ENCODE data around the gene SLC2A10. TPM values are rescaled to one million over a fixed set of nuclear protein-coding genes. Genes with fewer than 3 reads are reported as not detected.

Gene SLC2A10
- total and polyA plus RNA-seq, 2 donors (not counting 3 experiments of a cell fraction or from before 2014, with no cell fraction given), result 11.2 to 13.6 TPM

GRCh38 chr20:46721476-46721875 lies 12.0 kb downstream of the SLC2A10 start:
- BruUV-seq (replicated peaks), result no TSS peak
- Histone ChIP-seq H3K79me2 (ENCODE audit: control insufficient read depth, insufficient read depth, low read length) (no peaks in the 10 kb centered on the region), H3K36me3 (ENCODE audit: control insufficient read depth in 2 of 2, extremely low read depth in 1 of 2, insufficient read depth in 2 of 2, low read length in 2 of 2) (peaks cover 0 to 1% of the 10 kb centered on the region in 2 experiments), H2AFZ (ENCODE audit: low read depth, low read length) (no peak overlapping the region), H3K9me1 (replicated peaks; ENCODE audit: control insufficient read depth, extremely low read depth, insufficient read depth, low read length) (no peaks in the 10 kb centered on the region), H3K9me3 (replicated peaks; ENCODE audit: control insufficient read depth, insufficient read depth, low read length) (no peaks in the 10 kb centered on the region), H3K4me2 (ENCODE audit: insufficient read depth, low read length) (no peak overlapping the region), H3K27ac (ENCODE audit: insufficient read depth, low read depth, low read length) (no peak overlapping the region), H3K27me3 (ENCODE audit: control insufficient read depth in 2 of 2, insufficient read depth in 2 of 2, low read length in 2 of 2) (no peaks in the 10 kb centered on the region), H3K9ac (replicated peaks; ENCODE audit: extremely low read depth, insufficient read depth, low read length) (no peak overlapping the region), H4K20me1 (replicated peaks; ENCODE audit: control insufficient read depth, extremely low read depth, insufficient read depth, low read length) (no peaks in the 10 kb centered on the region), H3K4me1 (ENCODE audit: control insufficient read depth, extremely low read depth, insufficient read depth, low read length) (no peaks in the 10 kb centered on the region), H3K4me3 (replicated peaks in 1 of 3; ENCODE audit: insufficient read depth in 1 of 3, low read depth in 1 of 3, low read length in 3 of 3) (no peak overlapping the region)
- POLR2A ChIA-PET, result no interaction called here
- FAIRE-seq, result no peak
- DNase-seq (ENCODE audit: low read depth, low spot score), result no peak
- CTCF ChIA-PET, result no interaction called here
- TF ChIP-seq MYC (IDR thresholded peaks at IDR 0.05; ENCODE audit: low read depth, low read length) (no peak), JUN (IDR thresholded peaks at IDR 0.05; ENCODE audit: borderline replicate concordance, insufficient read depth, insufficient read length, low read depth) (no peak), MAX (IDR thresholded peaks at IDR 0.05; ENCODE audit: insufficient read depth, insufficient read length) (no peak), CTCF (IDR thresholded peaks at IDR 0.05; ENCODE audit: extremely low read depth in 1 of 2, insufficient read depth in 1 of 2, low read depth in 1 of 2, low read length in 2 of 2) (no peak)
- intact Hi-C loops (cut with micrococcal nuclease) (no loop called here), dilution Hi-C loops (cut with MboI; ENCODE audit: extremely low pct_ligation_motif_present, low sequenced_read_pairs) (no loop called here)

- ChIA-PET CTCF (no interaction called here), POLR2A (no interaction called here)
- Histone ChIP-seq H3K9ac (replicated peaks; ENCODE audit: extremely low read depth, insufficient read depth, low read length) (no peak overlapping the region), H3K27ac (ENCODE audit: insufficient read depth, low read depth, low read length) (no peak overlapping the region), H3K36me3 (ENCODE audit: control insufficient read depth in 2 of 2, extremely low read depth in 1 of 2, insufficient read depth in 2 of 2, low read length in 2 of 2) (peaks cover 0 to 1% of the 10 kb centered on the region in 2 experiments), H3K4me3 (replicated peaks in 1 of 3; ENCODE audit: insufficient read depth in 1 of 3, low read depth in 1 of 3, low read length in 3 of 3) (no peak overlapping the region), H2AFZ (ENCODE audit: low read depth, low read length) (no peak overlapping the region), H3K9me3 (replicated peaks; ENCODE audit: control insufficient read depth, insufficient read depth, low read length) (no peaks in the 10 kb centered on the region), H3K27me3 (ENCODE audit: control insufficient read depth in 2 of 2, insufficient read depth in 2 of 2, low read length in 2 of 2) (no peaks in the 10 kb centered on the region), H3K79me2 (ENCODE audit: control insufficient read depth, insufficient read depth, low read length) (no peaks in the 10 kb centered on the region), H4K20me1 (replicated peaks; ENCODE audit: control insufficient read depth, extremely low read depth, insufficient read depth, low read length) (no peaks in the 10 kb centered on the region), H3K9me1 (replicated peaks; ENCODE audit: control insufficient read depth, extremely low read depth, insufficient read depth, low read length) (no peaks in the 10 kb centered on the region), H3K4me2 (ENCODE audit: insufficient read depth, low read length) (no peak overlapping the region), H3K4me1 (ENCODE audit: control insufficient read depth, extremely low read depth, insufficient read depth, low read length) (no peaks in the 10 kb centered on the region)
- intact Hi-C loops (cut with micrococcal nuclease), result no loop called here
- FAIRE-seq, result no peak
- no peak for DNase-seq (ENCODE audit: low read depth, low spot score)
- TF ChIP-seq CTCF (IDR thresholded peaks at IDR 0.05; ENCODE audit: extremely low read depth in 1 of 2, insufficient read depth in 1 of 2, low read depth in 1 of 2, low read length in 2 of 2) (no peak), MYC (IDR thresholded peaks at IDR 0.05; ENCODE audit: low read depth, low read length) (no peak), EZH2 (IDR thresholded peaks at IDR 0.05; ENCODE audit: borderline replicate concordance, low read depth, low read length, severe bottlenecking) (no peak), FOS (IDR thresholded peaks at IDR 0.05; ENCODE audit: borderline replicate concordance, insufficient read depth, low read length) (no peak), POLR2AphosphoS5 (IDR thresholded peaks at IDR 0.05; ENCODE audit: insufficient read depth, low read depth, low read length) (no peak), GATA2 (IDR thresholded peaks at IDR 0.05; ENCODE audit: insufficient read depth, insufficient read length, low read depth, low read length) (no peak), POLR2A (IDR thresholded peaks at IDR 0.05; ENCODE audit: low read depth, low read length) (no peak), JUN (IDR thresholded peaks at IDR 0.05; ENCODE audit: borderline replicate concordance, insufficient read depth, insufficient read length, low read depth) (no peak)
- BruUV-seq (replicated peaks), result no TSS peak
- dilution Hi-C loops (cut with MboI; ENCODE audit: extremely low pct_ligation_motif_present, low sequenced_read_pairs), result no loop called here
These were observed 13.0 kb downstream of the SLC2A10 start for GRCh38 chr20:46722450-46722849.

Measured in endothelial cell of umbilical vein (primary cell).